Right lung (tissue), 5 donors: ENCODE results near the gene CADPS. TPM values are rescaled to one million over a fixed set of nuclear protein-coding genes. Genes with fewer than 3 reads are reported as not detected.

Experiments
- DNase-seq, 2 donors: peaks; one replicate each; pipeline ENCODE4 v3.0.0-alpha.2; 2013
- polyA plus RNA-seq, 5 donors: library from polyadenylated mRNA; unstranded; fragments of 120-200 nt; gene quantifications; one replicate each; pipeline versions ENCODE4 v1.2.1 to v1.2.3, GENCODE V29; 2013; ENCODE audit warnings: inconsistent platforms in 1 of 5, low replicate concordance in 1 of 5; ENCODE audit not compliant: insufficient read length in 5 of 5, insufficient read depth in 1 of 5

The CADPS gene
- polyA plus RNA-seq, 5 donors, result 1.3 to 3.3 (median 1.6) TPM

DNA sequence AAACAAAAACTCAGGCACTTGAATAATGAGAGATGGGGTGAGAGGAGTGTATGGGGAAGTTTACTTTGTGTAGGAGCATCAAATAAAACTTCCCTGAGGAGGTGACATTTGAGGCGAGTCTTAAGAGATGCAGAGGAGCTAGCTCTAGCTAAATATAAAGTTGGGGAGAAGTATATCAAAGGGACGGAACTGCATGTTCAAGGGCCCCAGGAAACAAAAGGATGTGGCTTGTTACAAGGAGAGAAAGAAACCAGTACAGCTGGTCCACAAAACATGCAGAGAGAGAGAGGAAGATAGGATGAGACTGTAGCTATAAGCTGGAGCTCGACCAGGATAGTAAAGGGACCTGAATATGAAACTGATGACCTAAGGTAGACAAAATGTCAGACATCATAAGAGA is 519.5 kb downstream of the CADPS start:
- no peak for DNase-seq
